Mucosa of rectum (tissue), 2 donors: Measurements from ENCODE around the gene MDGA2.

Experiments used
- H3K27ac ChIP-seq, 2 donors: one replicate each; pipeline ENCODE4 v1.7.0; 2013; ENCODE audit warnings: inconsistent platforms in 2 of 2, low read depth in 2 of 2, low read length in 2 of 2
- H3K27me3 ChIP-seq, 2 donors: one replicate each; pipeline ENCODE4 v1.7.0; 2013; ENCODE audit warnings: low read length in 2 of 2; ENCODE audit not compliant: control insufficient read depth in 2 of 2, insufficient read depth in 2 of 2
- H3K36me3 ChIP-seq, 2 donors: one replicate each; pipeline ENCODE4 v1.7.0; 2013; ENCODE audit warnings: low read length in 2 of 2; ENCODE audit not compliant: control insufficient read depth in 2 of 2, insufficient read depth in 2 of 2
- H3K4me1 ChIP-seq, 2 donors: one replicate each; pipeline ENCODE4 v1.7.0; 2013; ENCODE audit warnings: low read length in 2 of 2, mild to moderate bottlenecking in 1 of 2; ENCODE audit not compliant: control insufficient read depth in 2 of 2, insufficient read depth in 2 of 2
- H3K4me3 ChIP-seq, 2 donors: one replicate each; pipeline ENCODE4 v1.7.0; 2013; ENCODE audit warnings: low read length in 2 of 2
- H3K9ac ChIP-seq, 2 donors: one replicate each; pipeline ENCODE4 v1.7.0; 2013; ENCODE audit warnings: low read length in 2 of 2, low read depth in 1 of 2, mild to moderate bottlenecking in 1 of 2
- H3K9me3 ChIP-seq, 2 donors: one replicate each; pipeline ENCODE4 v1.7.0; 2013; ENCODE audit warnings: low read length in 2 of 2; ENCODE audit not compliant: control insufficient read depth in 2 of 2
- donor health status: healthy.
- donor health status: Normal muscosa, but diverticular disease.

The MDGA2 gene

GRCh38 chr14:47511829-47512228 is 163.6 kb downstream of the MDGA2 start:
- no peak overlapping the region for H3K9ac ChIP-seq
- no peaks in the 10 kb centered on the region for H3K27me3 ChIP-seq
- no peak overlapping the region for H3K4me3 ChIP-seq
- no peak overlapping the region for H3K27ac ChIP-seq
- no peaks in the 10 kb centered on the region for H3K4me1 ChIP-seq
- no peaks in the 10 kb centered on the region for H3K36me3 ChIP-seq
- H3K9me3 ChIP-seq, result no peaks in the 10 kb centered on the region

DNA sequence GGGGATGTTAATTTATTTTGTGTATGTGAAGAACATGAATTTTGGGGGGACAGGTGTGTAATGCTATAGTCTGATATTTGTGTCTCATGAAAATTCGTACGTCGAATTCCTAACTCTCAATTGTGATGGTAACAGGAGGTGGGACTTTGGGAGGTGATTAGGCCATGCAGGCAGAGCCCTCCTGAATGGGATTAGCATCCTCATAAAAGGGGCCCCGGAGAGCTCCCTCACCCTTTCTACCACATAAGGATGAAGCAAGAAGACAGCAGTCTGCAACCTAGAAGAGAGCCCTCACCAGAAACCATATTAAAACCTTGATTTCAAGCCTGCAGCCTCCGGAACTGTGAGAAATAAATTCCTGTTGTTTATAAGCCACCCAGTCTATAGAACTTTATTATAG is 165.4 kb downstream of the MDGA2 start:
- no peak overlapping the region for H3K27ac ChIP-seq
- H3K4me3 ChIP-seq, result no peak overlapping the region
- no peak overlapping the region for H3K9ac ChIP-seq
- no peaks in the 10 kb centered on the region for H3K4me1 ChIP-seq
- H3K9me3 ChIP-seq, result no peaks in the 10 kb centered on the region
- H3K36me3 ChIP-seq, result no peaks in the 10 kb centered on the region
- no peaks in the 10 kb centered on the region for H3K27me3 ChIP-seq

- Histone ChIP-seq H3K36me3 (no peaks in the 10 kb centered on the region), H3K4me1 (no peaks in the 10 kb centered on the region), H3K27me3 (no peaks in the 10 kb centered on the region), H3K27ac (no peak overlapping the region), H3K9ac (no peak overlapping the region), H3K4me3 (no peak overlapping the region), H3K9me3 (no peaks in the 10 kb centered on the region)
Observed at GRCh38 chr14:47507861-47508260, 167.5 kb downstream of the MDGA2 start.

GRCh38 chr14:47500369-47500768 is 175.0 kb downstream of the MDGA2 start:
- H3K36me3 ChIP-seq, result no peaks in the 10 kb centered on the region
- no peaks in the 10 kb centered on the region for H3K9me3 ChIP-seq

DNA sequence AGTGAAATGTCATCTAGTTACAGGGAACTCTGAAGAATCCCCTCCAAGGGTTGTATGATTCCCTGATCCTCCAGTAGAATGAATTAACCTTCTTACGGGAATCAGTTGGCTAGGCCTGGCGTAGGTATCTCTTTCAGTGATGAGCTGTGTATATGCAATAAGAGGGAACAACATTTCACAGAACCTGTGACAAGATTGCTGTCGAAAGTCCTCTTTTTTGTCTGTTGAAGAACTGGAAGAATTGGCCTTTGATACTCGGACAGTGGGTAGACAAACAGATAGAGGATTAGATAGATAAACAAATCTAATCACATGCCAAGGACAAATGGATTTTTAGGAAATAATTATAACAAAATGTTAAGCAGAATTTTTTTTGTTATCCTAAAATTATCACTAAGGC is 184.6 kb downstream of the MDGA2 start:
- H3K36me3 ChIP-seq, result no peaks in the 10 kb centered on the region
- H3K27ac ChIP-seq, result no peak overlapping the region
- H3K4me3 ChIP-seq, result no peak overlapping the region
- H3K9ac ChIP-seq, result no peak overlapping the region
- no peaks in the 10 kb centered on the region for H3K4me1 ChIP-seq
- no peaks in the 10 kb centered on the region for H3K27me3 ChIP-seq
- peaks cover 0 to 3% of the 10 kb centered on the region in 2 donors for H3K9me3 ChIP-seq

More at GRCh38 chr14:47500369-47500768, 175.0 kb downstream of the MDGA2 start:
- H3K4me1 ChIP-seq, result no peaks in the 10 kb centered on the region
- no peak overlapping the region for H3K9ac ChIP-seq
- no peak overlapping the region for H3K4me3 ChIP-seq
- no peak overlapping the region for H3K27ac ChIP-seq
- no peaks in the 10 kb centered on the region for H3K27me3 ChIP-seq

DNA sequence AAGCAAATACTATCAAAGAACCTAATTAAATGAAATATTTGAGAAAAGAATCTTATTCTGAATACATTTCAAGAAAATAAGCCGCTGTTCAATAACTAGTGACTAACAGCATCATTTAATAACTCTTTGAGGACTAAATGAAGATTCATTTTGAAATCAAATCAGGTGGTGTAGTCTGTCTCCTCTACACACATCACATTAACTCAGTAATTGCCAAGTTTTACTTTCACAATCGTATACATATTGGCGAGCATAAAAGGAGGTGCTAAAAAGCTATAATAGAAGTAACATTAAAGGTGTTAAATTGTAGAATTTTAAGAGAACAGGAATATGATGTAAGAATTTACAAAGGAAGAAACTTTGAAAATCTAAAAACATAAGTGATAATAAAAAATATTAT is 185.1 kb downstream of the MDGA2 start:
- peaks cover 0 to 3% of the 10 kb centered on the region in 2 donors for H3K9me3 ChIP-seq
- H3K9ac ChIP-seq, result no peak overlapping the region
- H3K4me1 ChIP-seq, result no peaks in the 10 kb centered on the region
- no peaks in the 10 kb centered on the region for H3K27me3 ChIP-seq
- no peak overlapping the region for H3K27ac ChIP-seq
- H3K4me3 ChIP-seq, result no peak overlapping the region
- no peaks in the 10 kb centered on the region for H3K36me3 ChIP-seq

DNA sequence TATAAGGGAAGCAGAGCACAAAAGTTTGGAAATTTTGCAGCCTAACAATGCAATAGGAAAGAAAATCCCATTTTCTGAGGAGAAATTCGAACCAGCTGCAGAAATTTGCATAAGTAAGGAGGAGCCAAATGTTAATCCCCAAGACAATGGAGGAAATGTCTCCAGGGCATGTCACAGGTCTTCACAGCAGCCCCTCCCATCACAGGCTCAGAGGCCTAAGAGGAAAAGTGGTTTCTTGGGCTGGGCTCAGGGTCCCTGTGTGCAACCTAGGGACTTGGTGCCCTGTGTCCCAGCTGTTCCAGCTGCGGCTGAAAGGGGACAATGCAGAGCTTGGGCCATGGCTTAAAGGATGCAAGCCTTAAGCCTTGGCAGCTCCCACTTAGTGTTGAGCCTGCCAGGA is 190.0 kb downstream of the MDGA2 start:
- Histone ChIP-seq H3K9me3 (peaks cover 0 to 3% of the 10 kb centered on the region in 2 donors), H3K9ac (no peak overlapping the region), H3K27me3 (no peaks in the 10 kb centered on the region), H3K36me3 (no peaks in the 10 kb centered on the region), H3K4me1 (no peaks in the 10 kb centered on the region), H3K4me3 (no peak overlapping the region), H3K27ac (no peak overlapping the region)

DNA sequence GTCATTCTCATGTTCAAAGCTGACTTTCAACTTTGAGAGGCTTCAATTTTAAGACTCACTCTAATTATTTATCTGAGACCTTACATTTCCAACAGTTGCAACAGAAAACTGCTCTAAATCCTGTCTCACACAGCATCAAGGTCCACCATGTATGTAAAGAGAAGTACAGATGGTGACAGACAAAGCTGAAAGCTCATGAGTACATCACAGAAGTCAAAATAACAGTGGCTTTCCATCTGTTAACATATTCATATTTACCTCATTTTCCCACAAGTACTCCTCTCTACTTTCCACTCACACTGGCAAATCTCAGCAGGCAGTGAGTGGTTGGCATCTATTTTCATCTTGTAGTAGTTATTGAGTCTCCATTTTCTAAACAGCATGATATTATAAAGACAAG is 192.0 kb downstream of the MDGA2 start:
- no peaks in the 10 kb centered on the region for H3K4me1 ChIP-seq
- no peak overlapping the region for H3K27ac ChIP-seq
- no peak overlapping the region for H3K9ac ChIP-seq
- H3K4me3 ChIP-seq, result no peak overlapping the region
- peaks cover 0 to 3% of the 10 kb centered on the region in 2 donors for H3K9me3 ChIP-seq
- H3K27me3 ChIP-seq, result no peaks in the 10 kb centered on the region
- no peaks in the 10 kb centered on the region for H3K36me3 ChIP-seq

GRCh38 chr14:47471075-47471474 is 204.3 kb downstream of the MDGA2 start:
- Histone ChIP-seq H3K4me3 (no peak overlapping the region), H3K27me3 (no peaks in the 10 kb centered on the region), H3K9me3 (peaks cover 0 to 5% of the 10 kb centered on the region in 2 donors), H3K9ac (no peak overlapping the region), H3K36me3 (no peaks in the 10 kb centered on the region), H3K4me1 (no peaks in the 10 kb centered on the region), H3K27ac (no peak overlapping the region)

DNA sequence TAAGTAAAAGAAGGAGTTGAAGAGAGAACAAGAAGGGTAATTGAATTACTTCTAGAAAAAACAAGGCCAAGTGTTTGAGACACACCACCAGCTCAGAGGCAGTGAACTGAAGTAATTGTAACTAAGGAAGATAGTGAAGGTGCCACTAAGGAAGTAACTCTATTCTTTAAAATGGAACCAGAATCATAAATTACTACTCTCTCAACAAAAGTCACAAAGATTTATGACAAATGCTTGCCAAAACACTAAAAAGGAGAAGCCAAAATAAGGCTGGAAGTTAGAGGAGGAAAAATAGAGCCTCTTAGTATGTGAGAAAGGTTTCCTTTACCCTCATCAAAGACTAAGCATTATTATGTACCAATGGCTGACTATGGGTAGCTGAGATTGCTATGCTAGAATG is 208.5 kb downstream of the MDGA2 start:
- Histone ChIP-seq H3K27me3 (no peaks in the 10 kb centered on the region), H3K4me1 (no peaks in the 10 kb centered on the region), H3K27ac (no peak overlapping the region), H3K9me3 (no peaks in the 10 kb centered on the region), H3K36me3 (no peaks in the 10 kb centered on the region), H3K4me3 (no peak overlapping the region), H3K9ac (no peak overlapping the region)

GRCh38 chr14:47454025-47454424 is 221.4 kb downstream of the MDGA2 start:
- no peak overlapping the region for H3K4me3 ChIP-seq
- no peaks in the 10 kb centered on the region for H3K9me3 ChIP-seq
- H3K27me3 ChIP-seq, result no peaks in the 10 kb centered on the region
- no peaks in the 10 kb centered on the region for H3K36me3 ChIP-seq
- H3K9ac ChIP-seq, result no peak overlapping the region
- H3K4me1 ChIP-seq, result no peaks in the 10 kb centered on the region
- no peak overlapping the region for H3K27ac ChIP-seq
